Left ventricle myocardium superior (tissue), 1 donor: ENCODE data around the gene DPH1. TPM values are rescaled to one million over a fixed set of nuclear protein-coding genes. Genes with fewer than 3 reads are reported as not detected.

Experiments
- ATAC-seq: fragments of 200-7000 bp; cut with Tn5 transposase; one replicate; pipeline ENCODE4 v1.9.1; 2020; ENCODE audit warnings: mild to moderate bottlenecking, moderate library complexity
- DNase-seq: peaks from one replicate; pipeline ENCODE4 v3.0.0-alpha.2; 2020
- intact Hi-C: fragments of 100-400 bp; cut with micrococcal nuclease; formaldehyde crosslinking; loops from one replicate; pipeline ENCODE4 v1.11.0; 2022
- microRNA-seq: library from miRNA; unstranded; fragments of <30 nt; microRNA quantifications from one replicate; pipeline ENCODE4 v1.2.0, GENCODE V29; 2020; ENCODE audit warnings: borderline number of aligned reads
- total RNA-seq: library from RNA; stranded (reverse); fragmentation: NEBNext Ultra II Directional; extraction: Animal tissue kit (Norgen Biotek cat#: 25700); gene quantifications from one replicate; pipeline ENCODE4 v1.2.1, GENCODE V29; 2021
- donor health status: DM: no; HTN: yes; CAD: no; lungs with severe emphysema.

DPH1 gene
- total RNA-seq, 1 donor from 2014 or later: 28.9 TPM

GRCh38 chr17:2090210-2090641, 60.3 kb downstream of the DPH1 start:
- ATAC-seq (no peak), DNase-seq (no peak)
- intact Hi-C loops: loop anchor here (10.0 kb wide), 1 partner anchor 155 kb away; no protein-coding TSS in a partner anchor

GRCh38 chr17:2090804-2091534, 61.0 kb downstream of the DPH1 start:
- peak; percentile 48 for ATAC-seq
- intact Hi-C loops: loop anchor here (10.0 kb wide), 1 partner anchor 154 kb away; no protein-coding TSS in a partner anchor
- DNase-seq: peak; percentile 64

GRCh38 chr17:2092253-2092652, 62.3 kb downstream of the DPH1 start:
- DNase-seq: no peak
- intact Hi-C loops: loop anchor here (10.0 kb wide), 1 partner anchor 153 kb away; no protein-coding TSS in a partner anchor
- ATAC-seq: no peak

GRCh38 chr17:2093349-2093748, 63.4 kb downstream of the DPH1 start:
- DNase-seq (no peak), ATAC-seq (peak; percentile 10)
- intact Hi-C loops: loop anchor here (10.0 kb wide), 1 partner anchor 151 kb away; no protein-coding TSS in a partner anchor

Small RNA genes within 50 kb of the gene (microRNA-seq; reads per million reads assigned to microRNA genes)
- gene MIR132: 250 reads per million, percentile 57 among the genes with 10 or more reads in this experiment
- 21.6 reads per million, percentile 18 among the genes with 10 or more reads in this experiment for gene MIR212

Other genes starting within 250 kb of the DPH1 start
- gene SMYD4, start 200.3 kb upstream of the DPH1 start, total RNA-seq: 6.9 TPM
- gene RPA1, start 200.1 kb upstream of the DPH1 start, total RNA-seq: 46.0 TPM
- 1.9 TPM for gene RTN4RL1, start 4.8 kb upstream of the DPH1 start, total RNA-seq
- 14.4 TPM for gene OVCA2, start 11.9 kb downstream of the DPH1 start, total RNA-seq
- 19.0 TPM for gene HIC1, start 24.9 kb downstream of the DPH1 start, total RNA-seq